HG03196 (cell line): ENCODE data around the gene EEFSEC.
"Not testable (repeated sequence)": the region's sequence is repeated elsewhere in the genome, so short reads cannot be mapped to it uniquely, and the experiment has no call there.

Experiments used
- ATAC-seq: cut with Tn5 transposase; IDR thresholded peaks from one replicate; pipeline ENCODE4 v1.9.1; 2021; ENCODE audit not compliant: unreplicated experiment

The EEFSEC gene

DNA sequence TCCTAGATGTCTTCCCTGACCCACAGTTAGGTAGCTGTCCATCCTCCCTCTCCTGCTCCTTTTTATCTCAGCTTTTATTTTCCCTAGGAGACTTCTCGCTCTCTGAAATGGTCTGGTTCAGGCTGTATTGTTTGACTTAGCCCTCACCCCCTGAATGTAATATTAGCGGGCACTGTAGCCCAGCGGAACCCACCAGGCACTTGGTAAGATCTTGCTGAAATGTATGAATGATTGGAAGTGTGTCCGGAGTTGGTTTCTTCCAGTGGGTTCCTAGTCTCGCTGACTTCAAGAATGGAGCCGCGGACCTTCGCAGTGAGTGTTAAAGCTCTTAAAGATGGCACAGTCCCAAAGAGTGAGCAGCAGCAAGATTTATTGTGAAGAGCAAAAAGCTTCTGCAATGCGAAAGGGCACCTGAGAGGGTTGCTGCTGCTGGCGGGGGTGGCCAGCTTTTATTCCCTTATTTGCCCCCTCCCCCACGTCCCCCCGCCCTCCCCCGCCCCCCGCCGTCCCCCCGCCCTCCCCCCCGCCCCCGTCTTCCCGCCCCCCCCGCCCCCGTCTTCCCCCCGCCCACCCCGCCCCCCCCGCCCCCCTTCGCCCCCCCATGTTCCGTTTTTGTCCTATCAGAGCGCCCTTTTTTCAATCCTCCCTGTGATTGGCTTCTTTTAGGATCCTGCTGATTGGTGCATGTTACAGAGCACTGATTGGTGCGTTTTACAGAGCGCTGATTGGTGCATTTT, 694 bp upstream of the EEFSEC start:
- ATAC-seq, result no peak

DNA sequence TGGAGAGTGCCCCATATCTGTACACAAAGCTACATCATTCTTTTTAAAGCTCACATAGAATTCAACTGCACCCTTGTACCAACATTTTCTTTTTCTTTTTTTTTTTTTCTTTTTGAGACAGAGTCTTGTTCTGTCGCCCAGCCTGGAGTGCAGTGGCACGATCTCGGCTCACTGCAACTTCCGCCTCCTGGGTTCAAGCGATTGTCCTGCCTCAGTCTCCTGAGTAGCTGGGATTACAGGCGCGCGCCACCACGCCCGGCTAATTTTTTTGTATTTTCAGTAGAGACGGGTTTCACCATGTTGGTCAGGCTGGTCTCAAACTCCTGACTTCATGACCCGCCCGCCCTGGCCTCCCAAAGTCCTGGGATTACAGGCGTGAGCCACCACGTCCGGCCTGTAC, 1.1 kb downstream of the EEFSEC start:
- not testable (repeated sequence) for ATAC-seq

DNA sequence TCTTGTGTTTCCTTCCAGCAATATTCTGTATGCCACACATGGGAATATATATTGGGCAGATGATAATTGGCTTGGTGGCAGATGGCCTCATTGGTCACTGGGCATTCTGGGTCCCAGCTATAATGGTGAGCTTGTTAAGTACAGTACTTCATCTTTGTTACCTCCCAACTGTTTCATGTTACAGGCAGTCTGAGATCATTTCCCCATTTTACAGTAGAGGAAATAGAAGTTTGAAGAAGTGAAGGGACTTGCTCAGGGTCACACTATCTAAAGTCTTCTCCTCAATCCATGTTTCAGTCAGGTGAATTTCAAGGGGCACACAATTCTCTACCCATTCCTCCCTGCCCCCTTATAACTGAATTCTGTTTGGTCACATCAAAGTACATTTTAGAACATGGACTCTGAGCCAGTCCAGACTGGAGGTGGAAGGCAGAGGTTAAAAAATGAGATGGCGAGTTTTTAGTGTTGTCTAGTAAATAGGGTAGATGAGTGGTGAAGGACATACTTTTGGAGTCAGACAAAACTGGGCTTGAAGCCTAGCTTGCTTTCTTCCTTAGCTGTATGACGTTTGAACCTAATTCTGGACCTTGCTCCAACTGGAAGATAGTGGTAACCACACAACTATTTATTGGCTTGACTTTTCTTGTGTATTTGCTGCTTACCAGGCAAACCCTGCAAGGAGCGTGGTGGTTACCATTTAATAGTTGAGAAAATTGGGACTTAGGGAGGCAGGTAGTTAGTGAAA, 2.5 kb downstream of the EEFSEC start:
- no peak for ATAC-seq

DNA sequence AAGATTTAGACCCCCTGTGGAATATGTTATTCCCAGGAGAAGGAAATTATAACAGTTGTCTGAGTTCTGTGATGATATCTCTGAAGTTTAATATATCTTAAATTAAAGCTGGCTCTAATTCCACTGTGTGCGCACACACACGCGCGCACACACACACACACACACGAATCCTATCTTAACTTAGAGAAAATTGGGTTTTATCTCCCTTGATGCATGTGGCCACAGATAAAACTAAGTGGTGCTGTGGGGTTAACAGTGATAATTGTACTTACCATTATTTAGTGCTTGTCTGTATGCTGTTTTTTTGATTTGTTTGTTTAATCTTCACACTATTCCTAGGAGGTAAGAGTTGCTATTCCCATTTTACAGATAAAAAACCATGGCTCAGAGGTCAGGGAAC, 7.4 kb downstream of the EEFSEC start:
- ATAC-seq, result no peak

DNA sequence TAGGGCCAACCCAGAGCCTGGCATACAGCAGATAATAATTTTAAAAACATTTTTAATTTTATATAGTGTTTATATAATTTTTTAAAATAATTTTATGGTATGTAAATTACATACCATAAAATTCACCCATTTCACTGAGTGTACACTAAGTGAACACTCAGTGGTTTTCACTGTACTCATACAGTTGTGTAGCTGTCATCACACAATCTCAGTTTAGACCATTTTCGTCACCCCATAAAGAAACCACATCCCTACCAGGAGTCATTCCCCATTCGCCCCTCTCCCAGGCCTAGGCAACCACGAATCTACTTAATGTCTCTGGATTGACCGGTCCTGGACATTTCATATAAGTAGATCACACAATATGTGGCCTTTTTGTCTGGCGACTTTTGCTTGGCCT, 10.2 kb downstream of the EEFSEC start:
- no peak for ATAC-seq

DNA sequence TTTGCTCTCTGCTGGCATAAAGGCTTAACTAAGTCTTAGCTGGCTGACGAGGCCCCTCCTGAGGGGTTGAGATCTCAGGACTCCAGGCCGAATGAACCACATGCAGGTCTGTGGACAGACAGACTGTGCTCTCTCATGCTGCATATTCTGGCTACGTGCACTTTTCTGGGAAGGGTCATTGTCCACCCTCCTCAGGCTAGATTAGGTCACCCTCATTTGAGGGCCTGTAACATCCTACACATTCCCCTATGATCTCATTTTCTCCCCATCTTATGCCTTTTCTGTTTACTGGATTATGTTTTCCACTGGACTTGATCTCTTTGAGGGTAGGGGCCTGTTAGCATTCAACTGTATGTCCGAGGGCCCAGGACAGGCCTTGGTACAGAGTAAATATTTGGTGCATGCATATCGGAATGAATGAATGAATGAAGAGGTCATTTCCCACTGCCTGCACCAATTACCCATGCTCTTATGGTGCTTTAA, 13.7 kb downstream of the EEFSEC start:
- ATAC-seq, result no peak

DNA sequence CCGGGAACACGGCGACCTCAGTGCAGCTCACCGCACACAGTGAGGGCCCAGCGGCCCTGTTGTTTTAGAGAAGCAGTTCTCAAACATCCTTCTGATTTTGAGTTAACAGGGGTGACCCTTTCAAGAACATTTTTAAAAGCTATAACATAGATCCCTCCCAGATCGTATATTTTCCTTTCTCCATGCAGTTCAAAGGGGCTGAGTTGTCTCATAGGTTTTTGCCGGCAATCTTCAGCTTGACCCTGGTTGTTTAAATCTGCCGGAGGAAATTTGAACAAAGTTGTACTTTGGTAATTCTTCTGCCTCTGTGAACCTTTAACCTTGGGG, 14.3 kb downstream of the EEFSEC start:
- ATAC-seq, result no peak

DNA sequence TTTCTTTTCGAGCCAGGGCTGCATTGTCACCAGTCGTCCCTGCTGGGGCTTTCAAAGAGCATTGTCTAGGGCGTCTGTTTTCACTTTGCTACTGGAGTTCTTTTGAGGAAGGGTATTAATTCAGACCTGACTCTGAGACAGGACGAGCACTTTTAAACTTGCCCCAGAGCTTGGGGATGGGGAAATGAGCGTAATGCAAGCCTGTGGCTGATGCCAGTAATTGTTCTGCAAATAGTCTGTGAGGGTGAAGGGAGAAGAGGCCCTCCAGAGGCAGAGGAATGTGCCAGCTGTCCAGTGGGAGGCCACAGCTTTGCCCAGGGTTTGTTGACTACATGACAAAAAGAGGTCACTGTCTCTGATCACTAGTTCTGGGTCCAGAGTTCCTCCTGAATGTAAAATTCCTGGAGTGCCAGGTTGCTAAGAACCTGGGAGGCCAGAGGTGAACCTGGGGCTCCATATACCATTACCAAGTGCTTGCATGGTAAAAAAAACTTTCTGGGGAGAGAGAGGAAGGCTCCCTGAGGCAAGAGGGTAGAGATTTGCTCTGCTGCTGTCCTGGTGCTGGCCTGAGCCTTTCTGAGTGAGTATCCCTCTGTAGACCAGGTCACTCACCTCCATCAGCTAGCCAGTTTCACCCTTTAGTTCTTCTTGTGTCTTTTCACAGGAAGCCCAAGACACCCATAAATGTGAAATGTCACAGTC, 14.8 kb downstream of the EEFSEC start:
- no peak for ATAC-seq

DNA sequence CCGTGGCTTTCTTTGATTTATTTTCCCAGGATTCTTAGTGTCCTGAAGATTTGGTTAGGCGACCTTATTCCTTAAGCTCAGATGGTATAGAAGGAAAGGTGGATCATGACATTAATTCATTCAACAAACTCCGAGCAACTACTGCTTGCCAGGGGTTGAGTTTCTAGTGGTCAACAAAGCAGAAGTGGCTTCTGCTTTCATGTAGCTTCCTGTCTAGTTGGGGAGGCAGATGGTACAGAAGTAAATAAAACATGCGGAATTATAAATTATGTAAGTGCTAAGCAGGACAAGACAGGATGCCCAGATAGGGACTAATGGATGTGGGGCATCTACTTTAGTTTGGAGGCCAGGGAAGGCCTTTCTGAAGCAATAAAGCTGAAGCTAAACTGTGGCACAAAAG, 15.6 kb downstream of the EEFSEC start:
- ATAC-seq, result no peak

DNA sequence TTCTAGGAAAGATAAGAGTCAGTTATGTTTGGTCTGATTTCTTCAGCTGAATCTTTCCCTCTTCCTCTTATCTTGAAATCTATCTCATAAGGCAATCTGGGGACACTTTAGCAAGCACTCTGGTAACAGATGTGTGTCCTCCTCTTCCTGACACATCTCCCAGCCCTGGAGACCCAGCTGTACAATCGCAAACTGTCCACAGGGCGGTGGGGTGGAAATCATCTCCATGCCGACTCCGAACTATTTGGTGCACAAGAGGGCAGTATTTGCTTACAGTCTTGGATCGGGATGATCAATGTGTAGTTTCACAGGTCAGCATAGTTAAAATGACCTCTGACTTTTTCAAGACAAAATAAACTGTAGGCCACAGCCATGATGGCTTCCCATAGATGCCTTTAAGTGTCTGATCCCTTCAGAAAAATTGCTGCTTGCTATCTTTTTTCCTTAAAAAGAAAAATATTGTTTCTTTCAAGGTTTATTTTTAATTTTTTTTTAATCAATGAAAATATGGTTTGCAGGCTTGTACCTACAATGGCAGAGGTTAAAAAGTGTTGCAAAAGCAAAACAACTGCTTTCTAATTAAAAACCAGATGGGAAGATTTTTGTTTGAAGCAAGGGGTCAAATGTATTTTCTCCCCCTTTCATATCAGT, 17.7 kb downstream of the EEFSEC start:
- no peak for ATAC-seq

DNA sequence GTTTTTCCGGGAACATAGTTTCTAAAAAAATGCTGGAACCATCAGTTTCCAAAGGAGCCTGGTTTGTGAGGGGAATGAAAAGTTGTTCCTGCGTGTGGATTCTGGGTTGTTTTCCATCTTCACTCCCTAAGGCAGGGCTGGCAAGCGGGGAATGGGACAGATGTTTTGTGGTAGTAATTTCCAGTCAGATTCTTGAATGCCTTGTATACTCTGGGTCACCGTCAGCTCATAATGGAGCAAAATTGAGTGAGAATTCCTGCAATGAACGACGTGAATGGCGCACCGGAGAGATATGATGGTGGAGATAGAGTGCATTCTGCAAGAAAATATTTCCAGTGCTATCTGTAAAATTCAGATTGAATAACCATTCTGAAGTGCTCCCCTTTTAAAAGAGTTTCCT, 19.9 kb downstream of the EEFSEC start:
- ATAC-seq, result no peak

DNA sequence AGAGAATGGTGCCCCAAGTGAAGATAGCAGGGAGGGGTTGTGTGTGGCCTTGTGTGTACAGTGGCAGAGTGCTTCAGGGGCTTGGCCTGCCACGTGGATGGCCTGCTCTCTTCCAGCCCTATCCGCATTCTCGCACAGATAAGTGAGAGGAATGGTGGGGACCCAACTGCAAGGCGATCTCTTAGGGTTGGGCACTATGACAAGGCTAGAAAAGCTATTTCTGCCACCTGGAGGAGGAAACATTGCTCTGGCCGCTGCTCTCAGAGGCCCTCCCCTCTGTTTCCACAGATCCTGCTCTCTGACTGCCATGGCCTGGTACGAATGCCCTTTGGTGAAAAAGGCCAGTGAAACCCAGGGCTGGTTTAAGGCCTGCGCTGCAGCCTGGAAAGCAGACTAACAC, 20.6 kb downstream of the EEFSEC start:
- no peak for ATAC-seq

DNA sequence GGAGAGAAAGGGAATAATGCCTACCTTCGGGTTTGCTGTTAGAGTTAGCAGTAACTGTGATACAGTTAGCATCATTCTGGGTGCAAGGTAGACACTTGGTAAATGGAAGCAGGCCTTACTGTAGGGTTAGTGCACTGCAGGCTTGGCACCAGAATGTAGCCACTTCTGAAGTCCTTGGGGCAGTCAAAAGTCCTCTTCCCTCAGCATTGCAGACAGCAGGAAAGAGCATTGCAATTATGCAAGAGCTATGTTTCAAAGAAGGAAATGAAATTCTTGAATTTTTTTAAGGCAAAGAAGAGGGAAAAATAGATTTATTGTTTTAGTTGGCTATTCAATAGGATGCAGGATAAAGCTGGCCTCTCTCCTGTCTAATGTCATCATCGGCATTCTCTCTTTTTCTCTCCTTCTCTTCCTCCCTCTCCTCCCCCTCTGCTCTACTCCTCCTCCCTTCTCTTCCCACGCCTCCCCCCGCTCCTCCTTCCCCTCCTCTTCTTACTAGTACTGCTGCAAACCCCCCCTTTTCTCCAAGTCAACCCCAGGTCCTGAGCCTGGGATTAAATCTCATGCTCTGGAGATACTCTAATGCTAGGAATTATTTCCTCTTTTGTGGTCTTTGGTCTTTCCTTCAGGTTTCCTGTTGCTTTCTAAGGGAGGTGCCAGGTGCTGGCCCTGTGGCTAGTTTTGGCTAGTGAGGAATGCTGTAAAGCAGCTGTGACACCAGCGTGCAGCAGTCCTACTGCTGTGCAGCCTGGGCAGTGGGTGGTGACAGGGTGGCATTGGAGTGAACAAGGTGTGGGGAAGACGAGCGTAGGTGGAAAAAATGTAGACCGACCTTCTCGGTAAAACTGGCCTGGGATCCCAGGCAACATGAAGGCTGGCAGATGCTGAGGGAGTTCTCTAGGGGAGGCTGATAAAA, 21.7 kb downstream of the EEFSEC start:
- no peak for ATAC-seq

DNA sequence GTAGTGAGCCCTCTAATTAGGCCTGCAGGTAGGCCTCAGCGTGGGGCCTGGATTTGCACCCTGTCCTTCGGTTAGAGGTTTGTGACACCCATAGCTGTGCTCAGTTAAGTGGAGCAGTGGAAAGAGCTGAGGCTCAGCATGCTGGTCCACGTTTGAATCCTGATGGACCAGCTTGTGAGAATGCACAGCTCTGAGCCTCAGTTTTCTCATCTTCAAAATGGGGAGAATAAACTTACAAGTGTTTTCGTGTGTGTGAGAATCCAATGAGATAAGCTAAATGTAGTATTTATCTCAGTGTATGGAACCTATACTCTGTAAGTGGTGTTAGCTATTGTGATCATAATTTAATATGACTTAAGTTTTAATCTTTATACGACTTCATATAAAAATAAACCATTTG, 22.5 kb downstream of the EEFSEC start:
- no peak for ATAC-seq

DNA sequence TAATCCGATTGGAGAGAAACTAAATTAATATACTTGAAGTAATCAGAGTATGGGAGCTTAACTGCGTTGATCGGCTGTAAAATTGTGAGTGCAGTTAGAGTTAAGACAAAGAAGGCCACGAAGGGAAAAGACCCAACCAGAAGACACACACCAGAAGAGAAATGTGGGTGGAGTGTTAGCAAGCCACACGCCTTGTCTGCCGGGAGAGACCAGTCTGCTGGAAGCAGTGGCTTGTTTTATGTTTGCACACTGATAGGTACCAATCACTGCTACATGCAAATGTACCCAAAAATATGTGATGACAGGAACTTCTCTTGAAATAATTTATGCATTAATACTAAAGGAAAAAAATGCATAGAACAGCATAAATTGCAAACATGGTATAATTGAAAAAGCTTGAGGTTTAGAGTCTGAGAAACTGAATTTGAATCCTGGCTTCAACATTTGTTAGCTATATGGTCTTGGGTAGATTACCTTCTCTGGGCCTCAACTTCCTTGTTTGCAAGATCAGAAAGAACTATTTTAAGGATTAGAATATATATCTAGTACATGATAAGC, 23.1 kb downstream of the EEFSEC start:
- ATAC-seq, result no peak

DNA sequence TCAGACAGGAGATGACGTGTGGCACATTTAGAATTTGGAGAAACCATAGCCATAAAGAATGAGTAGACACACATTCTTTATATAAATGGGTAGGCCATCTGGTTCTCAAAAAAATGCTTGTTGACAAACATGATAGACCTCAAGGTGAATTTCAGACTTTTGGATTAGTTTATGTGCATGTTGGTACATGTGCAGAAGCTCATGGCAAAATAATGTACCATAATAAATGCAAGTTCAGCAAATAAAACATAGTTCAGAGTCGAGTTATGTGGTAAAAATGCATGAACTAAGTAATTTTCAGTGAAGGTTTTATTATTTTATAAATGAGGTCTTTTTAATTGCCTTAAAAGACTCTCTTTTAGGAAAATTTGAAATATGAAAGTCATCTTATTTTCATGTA, 24.6 kb downstream of the EEFSEC start:
- ATAC-seq, result no peak

DNA sequence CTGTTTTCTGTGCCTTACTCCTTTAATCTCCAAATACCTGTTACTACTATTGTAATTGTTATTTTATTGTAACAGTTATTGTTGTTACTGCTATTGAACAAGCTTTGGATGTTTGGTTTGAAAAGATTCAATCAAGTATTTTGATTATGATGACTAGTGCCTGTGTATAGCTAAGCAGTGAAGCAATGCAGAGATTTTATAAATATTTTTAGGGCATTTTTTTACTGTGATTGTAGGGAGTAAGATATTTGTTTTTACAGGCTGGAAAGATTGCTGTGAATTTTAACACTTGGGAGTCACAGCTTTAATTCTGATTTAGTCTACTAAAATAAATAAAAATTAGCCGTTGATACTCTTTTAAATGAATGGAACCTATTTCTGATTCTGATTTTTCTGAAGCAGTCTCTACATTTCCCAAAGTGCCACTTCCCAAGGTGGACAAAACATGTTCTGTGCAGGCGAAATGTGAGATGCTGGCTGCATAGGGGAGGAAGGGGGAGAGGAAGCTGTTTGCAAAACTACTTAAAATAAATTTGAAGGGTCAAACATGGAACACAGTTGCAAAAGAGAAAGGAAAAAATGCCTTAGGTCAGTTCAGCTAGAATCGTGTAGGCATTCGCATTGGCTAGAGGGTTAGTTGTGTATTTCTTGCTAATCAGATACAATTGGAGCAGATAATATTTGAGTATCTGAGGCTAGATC, 25.7 kb downstream of the EEFSEC start:
- ATAC-seq, result no peak

DNA sequence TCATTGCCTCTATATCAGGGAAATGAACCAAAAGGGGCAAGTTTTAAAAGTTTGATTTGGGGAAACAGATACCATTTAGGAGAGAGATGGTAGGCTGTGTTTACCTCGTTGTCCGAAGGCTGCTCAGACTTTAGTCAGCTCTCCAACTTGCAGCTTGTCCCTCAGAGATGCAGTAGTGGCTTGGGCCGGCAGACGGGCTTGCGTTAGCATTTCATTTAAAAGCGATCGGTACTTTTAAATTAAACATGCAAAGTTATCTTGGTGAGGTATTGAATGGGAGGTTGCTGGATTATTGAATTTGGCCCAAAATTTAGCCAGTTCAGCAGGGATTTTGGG, 26.2 kb downstream of the EEFSEC start:
- ATAC-seq, result no peak

DNA sequence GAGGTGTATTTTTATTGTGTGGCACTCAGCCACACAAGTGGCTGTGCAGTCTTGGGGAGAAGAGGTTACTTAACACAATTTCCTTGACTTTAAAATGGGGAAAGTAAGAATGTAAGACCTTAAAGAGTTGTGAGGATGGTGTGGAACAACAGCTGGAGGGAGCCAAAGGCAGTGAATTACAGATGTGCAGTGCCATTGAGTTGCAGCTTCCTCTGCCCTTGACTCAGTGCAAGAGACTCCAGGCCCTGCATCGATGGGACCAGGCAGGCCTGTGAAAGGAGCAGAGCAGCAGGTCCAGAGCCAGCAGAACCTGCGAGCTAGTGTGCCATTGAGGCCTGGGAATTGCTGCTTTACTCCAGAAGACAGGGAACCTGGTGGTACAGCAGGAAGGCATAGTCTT, 27.2 kb downstream of the EEFSEC start:
- ATAC-seq, result no peak

DNA sequence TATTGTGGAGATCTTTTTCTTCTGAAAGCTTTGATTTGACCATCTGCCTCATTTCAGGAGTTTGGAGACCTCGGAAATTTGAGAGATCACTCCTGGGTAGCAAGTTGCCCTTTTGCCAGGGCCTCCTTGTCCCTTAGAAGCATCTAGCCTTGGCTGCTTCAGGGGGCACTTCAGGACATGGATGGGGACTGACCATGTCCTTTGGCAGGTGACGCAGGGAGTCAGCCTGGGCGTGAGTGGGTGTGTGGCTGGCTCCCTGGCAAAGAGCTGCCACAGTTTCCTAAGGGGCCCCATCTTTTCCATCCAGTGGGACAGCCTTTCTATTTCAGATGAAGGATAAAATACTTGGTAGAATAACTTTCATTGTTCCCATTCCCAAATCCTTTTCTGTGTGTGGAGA, 27.6 kb downstream of the EEFSEC start:
- no peak for ATAC-seq
